Heart left ventricle (tissue), 13 donors: ENCODE results near the gene SORBS1.

Experiments
- CTCF ChIP-seq, 12 donors: fragments of 200-600 bp; sonication (generic) in 4 of 12; IDR thresholded peaks; one replicate each; pipeline versions ENCODE4 v1.5.0 to v1.8.0; 2018 to 2022; ENCODE audit warnings: antibody characterized with exemption in 12 of 12, mild to moderate bottlenecking in 5 of 12
- POLR2A ChIP-seq, 2 donors: fragments of 450-650 bp; IDR thresholded peaks; one replicate each; pipeline ENCODE4 v1.6.1; 2017; ENCODE audit warnings: antibody characterized with exemption in 2 of 2, mild to moderate bottlenecking in 2 of 2, moderate library complexity in 2 of 2
- donor health status: ischemic (EF 13 %, LVEDD 7.1; RV severe dilation, severe dysfunction).
- donor health status: DM: no; HTN: yes; CAD: no.
- donor health status: DM: no; HTN: no; CAD: no.
- donor health status: ischemic (EF 25% LVEDD 6.9; RV normal size, moderate dysfunction).
- donor health status: ischemic (EF 25% LVEDD 5.7; RV mildly dilated, moderate dysfunction).
- donor health status: ischemic (EF 35%, LVEDD 5.7; RV mildly dilated, moderate dysfunction).
- donor health status: nonischemic (EF 11% LVEDD 7.7; RV severe dilation, severe dysfunction).
- donor health status: DM: yes; HTN: yes; CAD: no.
- donor health status: PGD.
- donor health status: ischemic (EF 29% LVEDD 5.4; RV normal size, mild dysfunction).
- donor health status: nonischemic (EF 23%, LVEDD 6.1; RV moderate dilation, normal function).

DNA sequence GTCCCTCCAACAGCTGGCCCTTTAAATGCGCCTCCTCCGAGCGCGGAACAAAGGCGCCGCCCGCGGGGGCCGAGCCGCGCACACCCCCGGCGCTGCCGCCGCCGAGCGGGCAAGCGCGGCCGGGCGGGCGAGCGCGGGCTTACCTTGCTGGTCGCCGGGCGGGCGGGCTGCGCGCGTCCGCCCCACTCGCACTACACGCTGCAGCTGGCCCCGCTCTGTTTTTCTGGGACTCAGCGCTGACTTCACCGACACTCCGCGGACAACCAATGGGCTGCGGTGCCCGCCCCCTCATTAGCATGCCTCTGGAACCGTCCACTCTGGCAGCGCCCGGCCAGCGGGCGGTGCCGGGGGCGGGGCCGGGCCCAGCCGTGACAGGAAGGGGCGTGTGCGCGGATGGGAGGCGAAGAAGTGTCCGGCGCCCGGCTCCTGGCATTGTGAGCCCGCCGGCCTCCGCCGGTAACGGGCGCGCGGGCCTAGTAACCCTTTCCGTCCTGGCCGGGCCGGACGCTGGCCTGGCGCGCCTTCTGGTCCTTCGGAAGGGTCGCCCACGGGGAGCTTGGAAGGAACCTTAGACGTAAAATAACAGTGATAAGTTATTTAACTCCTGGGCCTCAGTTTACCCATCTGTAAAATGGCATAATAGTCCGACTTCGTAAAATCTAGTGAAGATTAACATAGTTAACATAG is at the start of gene SORBS1:
- TF ChIP-seq POLR2A (IDR thresholded peaks at IDR 0.05) (peak; percentile 99 to 100), CTCF (IDR thresholded peaks at IDR 0.05) (peak in 1 of 12 donors; percentile 8)
